Ishikawa (cell line): Measurements from ENCODE around the gene HERC2.
A peak's percentile ranks its signal among the peaks of the same experiment; 100 is the strongest.
"Not testable (repeated sequence)": the region's sequence is repeated elsewhere in the genome, so short reads cannot be mapped to it uniquely, and the experiment has no call there.

Experiments
- CREB1 ChIP-seq: IDR thresholded peaks from 2 replicates; pipeline ENCODE4 v1.6.1; 2012; ENCODE audit warnings: low read depth
- EGR1 ChIP-seq: IDR thresholded peaks from 2 replicates; pipeline ENCODE4 v1.6.1; 2012
- EP300 ChIP-seq: IDR thresholded peaks from 2 replicates; pipeline ENCODE4 v1.6.1; 2012; ENCODE audit warnings: borderline replicate concordance
- NFIC ChIP-seq: IDR thresholded peaks from 2 replicates; pipeline ENCODE4 v1.6.1; 2012
- RAD21 ChIP-seq: IDR thresholded peaks from 2 replicates; pipeline ENCODE4 v1.6.1; 2012; ENCODE audit warnings: low read depth
- TAF1 ChIP-seq: IDR thresholded peaks from 2 replicates; pipeline ENCODE4 v1.6.1; 2012; ENCODE audit warnings: low read depth, mild to moderate bottlenecking
- TCF12 ChIP-seq: IDR thresholded peaks from 2 replicates; pipeline ENCODE4 v1.6.1; 2012; ENCODE audit warnings: low read depth
- USF1 ChIP-seq: IDR thresholded peaks from 2 replicates; pipeline ENCODE4 v1.6.1; 2012
- YY1 ChIP-seq: IDR thresholded peaks from 2 replicates; pipeline ENCODE4 v1.6.1; 2012; ENCODE audit warnings: low read depth
- ZBTB7A ChIP-seq: IDR thresholded peaks from 2 replicates; pipeline ENCODE4 v1.6.1; 2012; ENCODE audit warnings: low read depth

DNA sequence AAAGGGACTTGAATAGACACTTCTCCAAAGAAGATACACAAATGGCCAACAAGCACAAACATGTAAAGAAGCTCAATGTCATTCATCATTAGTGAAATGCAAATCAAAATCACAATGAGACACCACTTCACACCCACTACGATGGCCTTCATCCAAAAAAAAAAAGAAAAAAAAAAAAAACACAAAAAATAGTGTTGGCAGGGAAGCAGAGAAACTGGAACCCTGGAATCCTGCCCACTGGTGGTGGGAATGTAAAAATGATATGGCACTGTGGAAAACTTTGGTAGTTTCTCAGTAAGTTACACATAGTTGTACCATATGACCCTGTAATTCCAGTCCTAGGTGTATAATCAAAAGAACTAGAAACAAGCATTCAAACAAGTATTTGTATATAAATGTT is 94.7 kb downstream of the HERC2 start:
- TF ChIP-seq EP300, YY1, TAF1, USF1, EGR1, ZBTB7A, TCF12, RAD21, CREB1: not testable (repeated sequence)
- TF ChIP-seq NFIC: 0 out of 2 replicates have a peak, but pooled peaks have one; percentile 30
